ENCODE measurements around the gene WNT4.

WNT4 gene

DNA sequence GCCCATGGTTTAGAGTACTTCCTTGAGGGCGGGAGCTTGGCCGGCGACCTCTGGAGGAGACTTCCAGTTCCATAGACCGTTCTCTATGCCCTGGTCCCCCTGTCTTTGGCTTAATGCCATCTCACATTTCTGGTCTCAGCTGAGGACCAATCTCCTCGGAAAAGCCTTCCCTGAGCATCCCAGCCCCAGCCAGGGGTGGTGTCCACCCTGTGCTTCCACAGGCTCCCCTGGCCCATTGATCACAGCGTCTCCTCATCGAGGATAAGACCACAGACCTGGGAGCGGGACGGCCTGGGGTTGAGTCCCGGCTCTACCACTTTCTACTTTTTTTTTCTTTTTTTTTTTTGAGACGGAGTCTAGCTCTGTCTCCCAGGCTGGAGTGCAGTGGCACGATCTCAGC lies 14.5 kb downstream of the WNT4 start:
- DNase-seq: no peak

DNA sequence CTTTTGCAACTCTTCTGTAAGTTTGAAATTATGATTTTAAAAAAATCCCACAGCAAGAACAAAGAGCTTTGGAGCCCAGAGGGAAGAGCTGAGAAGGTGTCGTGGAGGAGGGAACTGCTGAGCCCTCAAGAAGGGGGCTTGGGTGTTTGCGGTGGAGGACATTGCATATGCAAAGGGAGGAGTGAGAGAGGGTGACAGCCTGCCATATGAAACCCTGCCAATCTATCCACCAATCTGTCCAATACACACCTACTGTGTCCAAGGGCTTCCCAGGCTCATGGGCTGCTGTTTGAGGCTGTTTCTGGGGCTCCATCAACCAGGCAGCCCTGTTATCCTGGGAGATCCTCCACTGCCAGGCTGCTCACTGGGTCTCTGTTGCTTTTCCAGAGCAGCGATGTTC lies 15.2 kb downstream of the WNT4 start:
- no peak for DNase-seq

DNA sequence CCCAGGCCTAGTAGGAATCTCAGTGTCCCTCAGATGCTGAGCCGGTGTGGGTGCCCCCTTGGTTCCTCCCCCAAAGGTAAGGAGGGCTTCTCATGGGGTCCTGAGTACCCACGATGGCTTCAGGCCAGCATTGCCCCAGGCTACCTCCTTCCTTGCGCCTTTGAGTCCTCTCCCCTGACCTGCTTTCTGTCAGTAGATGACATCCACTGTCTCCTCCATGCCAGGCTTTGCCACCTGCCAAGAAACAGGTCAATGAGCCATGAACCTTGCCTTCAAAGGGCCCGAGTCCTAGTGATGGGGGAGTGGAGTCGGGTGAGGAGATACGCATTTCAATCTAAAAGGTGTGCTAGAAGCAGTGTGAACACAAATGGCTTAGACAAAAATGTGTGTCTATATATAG lies 15.6 kb downstream of the WNT4 start:
- DNase-seq: no peak

- DNase-seq: no peak
Observed at GRCh38 chr1:22126531-22126930, 16.4 kb downstream of the WNT4 start.

GRCh38 chr1:22124592-22125229 lies 18.2 kb downstream of the WNT4 start:
- no peak for DNase-seq

DNA sequence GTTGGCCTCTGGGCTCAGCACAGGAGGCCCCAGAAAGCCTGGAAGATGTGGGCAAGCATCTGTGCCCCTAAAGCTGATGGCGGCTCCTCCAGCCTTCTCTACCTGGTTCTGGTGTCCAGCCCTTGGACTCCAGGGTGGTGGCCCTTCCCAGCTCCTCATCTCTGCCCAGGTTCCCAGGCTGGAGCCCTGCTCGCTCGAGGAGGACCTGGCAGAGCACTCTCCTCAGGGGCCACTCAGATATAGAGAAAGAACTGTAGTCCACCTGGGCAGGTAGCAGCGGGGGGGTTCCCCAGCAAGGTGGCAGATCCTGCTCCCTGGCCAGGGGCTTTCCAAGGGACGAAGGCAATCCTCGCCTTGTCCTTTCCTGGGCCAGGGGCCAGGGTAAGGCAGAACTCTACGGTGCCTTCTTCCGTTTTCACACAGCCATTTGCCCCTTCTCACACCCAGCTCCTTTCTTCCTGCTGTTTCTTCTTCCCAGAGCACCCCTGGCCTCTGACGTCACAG lies 18.9 kb downstream of the WNT4 start:
- DNase-seq: no peak

- no peak for DNase-seq
Observed at GRCh38 chr1:22123071-22123390, 19.9 kb downstream of the WNT4 start.

DNA sequence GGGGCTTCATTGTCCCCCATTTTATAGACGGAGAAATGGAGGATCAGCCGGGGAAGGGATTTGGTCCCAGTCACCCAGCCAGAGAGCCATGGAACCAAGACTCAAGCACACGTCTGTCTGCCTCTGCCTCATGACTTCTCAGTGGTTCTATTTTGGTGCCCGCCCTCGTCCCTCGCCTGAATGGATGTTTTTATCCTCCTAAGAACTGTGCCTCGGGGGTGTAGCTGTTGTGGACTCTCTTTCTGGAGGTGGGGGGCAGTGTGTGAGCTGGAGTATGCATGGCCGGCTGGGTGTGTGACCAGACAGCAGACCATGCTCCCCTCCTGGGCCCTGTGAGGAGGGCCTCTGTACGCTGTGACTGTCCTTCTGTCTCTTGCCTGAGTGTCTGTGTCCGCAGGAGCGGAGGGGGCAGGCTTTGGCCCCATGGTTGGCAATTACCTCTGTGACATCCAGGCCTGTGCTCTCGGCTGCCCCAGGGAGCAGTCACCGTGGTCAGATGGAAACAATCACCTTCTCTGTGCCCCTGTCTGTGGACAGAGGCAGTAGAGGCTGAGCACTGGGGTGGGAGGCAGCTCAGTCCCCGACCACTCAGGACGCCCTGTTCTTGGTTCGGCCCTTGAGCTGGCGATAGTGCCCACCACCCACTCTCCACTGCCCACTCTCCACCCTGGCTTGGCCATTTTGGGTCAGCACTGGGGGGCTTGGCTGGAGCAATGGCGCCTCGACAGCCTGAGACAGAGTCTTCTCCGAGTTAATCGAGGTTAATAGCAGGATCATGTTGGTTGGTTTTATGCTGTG lies 20.4 kb downstream of the WNT4 start:
- no peak for DNase-seq

DNA sequence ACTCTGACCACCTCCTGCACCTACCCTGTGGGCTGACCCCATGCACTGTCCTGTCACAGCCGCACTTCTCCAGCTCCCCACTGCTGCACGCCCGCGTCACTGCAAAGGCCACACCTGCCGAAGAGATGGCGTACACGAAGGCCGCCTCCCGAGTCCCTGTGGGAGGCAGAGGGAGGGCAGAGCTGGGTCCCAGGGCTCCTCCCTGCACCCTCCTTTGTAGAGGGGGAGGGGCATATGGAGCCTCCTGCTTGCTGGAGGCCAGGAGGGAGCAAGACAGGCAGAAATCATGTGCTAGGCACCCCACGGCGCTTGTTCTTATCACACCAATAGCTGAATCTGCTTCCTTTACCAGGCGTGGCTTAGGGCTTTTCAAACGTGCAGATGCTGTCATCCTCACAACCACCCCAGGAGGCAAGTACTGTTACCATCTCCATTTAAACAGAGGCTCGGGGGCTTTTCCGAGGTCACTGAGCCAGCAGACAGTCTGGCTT lies 21.4 kb downstream of the WNT4 start:
- peak; percentile 64 for DNase-seq

GRCh38 chr1:22120469-22120790 lies 22.5 kb downstream of the WNT4 start:
- no peak for DNase-seq

DNA sequence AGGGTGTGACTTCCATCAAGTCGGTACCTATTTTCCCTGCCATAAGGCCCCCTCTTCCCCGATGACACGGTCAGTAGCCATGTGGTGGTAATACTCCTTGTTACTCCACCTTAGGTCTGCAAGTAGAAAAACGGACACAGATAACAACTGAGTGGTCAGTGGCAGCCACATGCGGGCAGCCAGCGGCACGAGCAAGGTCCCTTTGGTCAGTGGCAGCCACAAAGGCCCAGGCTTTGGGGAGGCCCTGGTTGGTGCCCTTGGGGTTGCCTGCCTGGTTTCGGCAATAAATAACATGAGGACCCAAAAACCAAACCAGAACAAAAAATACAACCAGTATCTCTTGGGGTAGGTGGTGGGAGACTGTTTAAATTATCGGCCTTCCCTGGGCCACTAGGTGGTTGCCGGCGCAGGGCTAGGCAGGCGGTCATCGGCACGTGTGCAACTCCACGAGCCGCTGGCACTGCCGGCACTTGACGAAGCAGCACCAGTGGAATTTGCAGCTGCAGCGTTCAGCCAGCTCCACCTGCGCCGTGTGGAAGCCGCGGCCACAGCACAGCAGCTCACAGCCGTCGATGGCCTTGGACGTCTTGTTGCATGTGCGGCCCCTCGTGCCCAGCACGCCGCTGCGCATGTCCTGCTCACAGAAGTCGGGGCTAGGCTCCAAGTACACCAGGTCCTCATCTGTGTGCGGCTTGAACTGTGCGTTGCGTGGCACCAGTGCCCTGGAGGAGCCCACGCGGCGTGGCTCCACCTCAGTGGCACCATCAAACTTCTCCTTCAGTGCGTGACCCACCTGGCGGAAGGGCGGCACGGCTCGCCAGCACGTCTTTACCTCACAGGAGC lies 23.1 kb downstream of the WNT4 start:
- no peak for DNase-seq

GRCh38 chr1:22118291-22118992 lies 24.5 kb downstream of the WNT4 start:
- DNase-seq: no peak

DNA sequence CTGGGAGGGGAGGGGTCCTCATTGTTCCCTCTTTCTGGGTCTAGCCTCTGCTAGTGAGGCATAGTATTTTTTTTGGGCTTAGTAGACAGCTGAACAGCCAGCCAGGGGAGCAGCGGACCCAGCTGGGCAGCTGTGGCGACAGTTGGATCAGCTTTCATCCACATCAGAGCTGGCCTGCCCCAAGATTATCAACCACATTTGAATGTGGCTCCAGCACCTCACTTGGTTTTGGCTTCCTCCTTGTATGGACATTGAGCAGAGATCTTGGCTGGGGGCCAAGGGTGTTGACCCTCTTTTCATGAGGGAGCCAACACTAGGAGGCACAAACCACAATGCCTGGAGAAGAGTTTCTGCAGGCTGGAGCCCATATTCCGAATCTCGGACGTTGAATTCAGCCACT lies 25.0 kb downstream of the WNT4 start:
- no peak for DNase-seq

GRCh38 chr1:22117238-22117637 lies 25.7 kb downstream of the WNT4 start:
- no peak for DNase-seq

GRCh38 chr1:22115286-22115685 lies 27.6 kb downstream of the WNT4 start:
- DNase-seq: no peak

GRCh38 chr1:22114083-22115012 lies 28.5 kb downstream of the WNT4 start:
- DNase-seq: no peak

DNA sequence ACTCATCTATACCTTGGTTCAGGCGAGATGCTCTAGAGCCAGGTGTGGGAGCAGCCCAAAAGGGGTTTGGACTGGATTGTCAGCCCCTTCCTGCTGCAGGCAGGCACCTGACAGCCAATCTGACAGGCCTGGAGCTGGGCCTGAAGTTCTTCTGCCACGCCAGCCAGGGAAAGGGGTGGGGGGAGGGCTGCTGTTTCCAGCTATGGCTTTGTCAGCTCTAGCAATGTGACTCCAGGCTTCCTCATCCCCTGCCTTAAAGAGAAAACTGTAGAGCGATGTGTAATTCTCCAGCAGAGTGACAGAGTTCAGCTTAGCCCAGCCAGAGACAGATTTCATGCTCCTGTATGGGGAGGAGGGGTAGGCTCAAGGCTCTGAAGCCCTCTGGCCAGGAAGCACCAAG lies 30.3 kb downstream of the WNT4 start:
- DNase-seq: no peak

DNA sequence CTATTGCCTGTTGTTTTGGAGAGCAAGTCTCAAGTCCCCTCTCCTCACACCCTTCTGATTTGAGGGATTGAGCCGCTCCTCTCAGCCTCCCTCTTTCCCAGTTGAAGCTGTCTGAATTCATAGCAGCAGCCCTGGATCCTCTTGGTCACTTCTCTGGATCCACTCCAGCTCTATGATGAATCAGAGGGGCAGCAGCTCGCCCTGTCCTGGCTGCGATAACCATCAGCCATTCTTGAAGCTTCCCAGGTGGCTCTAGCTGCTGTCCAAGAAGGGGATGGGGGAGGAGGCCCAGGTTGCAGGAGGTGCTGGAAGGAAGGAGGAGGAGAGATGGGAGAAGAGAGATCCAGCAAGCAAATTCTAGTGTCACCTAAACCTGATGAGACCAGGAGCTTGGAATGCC lies 31.3 kb downstream of the WNT4 start:
- no peak for DNase-seq

DNA sequence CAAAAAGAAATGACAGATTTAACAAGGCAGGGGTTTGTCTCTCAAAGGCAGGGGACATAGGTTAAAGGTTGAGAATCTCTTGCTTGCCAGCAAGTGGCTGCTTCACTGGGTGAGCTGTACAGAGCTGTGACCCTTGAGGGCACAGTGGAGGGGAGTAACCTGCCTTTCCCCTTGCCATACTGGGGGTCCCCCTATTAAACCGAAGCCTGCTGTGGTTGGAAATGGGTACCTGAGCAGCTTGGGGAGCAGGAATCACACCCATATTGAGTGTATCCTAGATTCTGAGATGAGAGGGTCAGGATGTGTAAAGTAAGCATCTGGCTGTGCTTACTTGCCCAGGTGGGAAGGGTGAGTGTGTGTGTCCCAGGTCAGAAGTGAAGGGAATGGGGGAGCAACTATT lies 31.8 kb downstream of the WNT4 start:
- DNase-seq: no peak

GRCh38 chr1:22110016-22110415 lies 32.9 kb downstream of the WNT4 start:
- no peak for DNase-seq

GRCh38 chr1:22108339-22109105 lies 34.4 kb downstream of the WNT4 start:
- no peak for DNase-seq
